Measurements from ENCODE around the gene TRIO. TPM values are rescaled to one million over a fixed set of nuclear protein-coding genes. Genes with fewer than 3 reads are reported as not detected.

Gene TRIO
- polyA plus RNA-seq, 3 donors = 1.7 to 45.8 (median 2.1) TPM

DNA sequence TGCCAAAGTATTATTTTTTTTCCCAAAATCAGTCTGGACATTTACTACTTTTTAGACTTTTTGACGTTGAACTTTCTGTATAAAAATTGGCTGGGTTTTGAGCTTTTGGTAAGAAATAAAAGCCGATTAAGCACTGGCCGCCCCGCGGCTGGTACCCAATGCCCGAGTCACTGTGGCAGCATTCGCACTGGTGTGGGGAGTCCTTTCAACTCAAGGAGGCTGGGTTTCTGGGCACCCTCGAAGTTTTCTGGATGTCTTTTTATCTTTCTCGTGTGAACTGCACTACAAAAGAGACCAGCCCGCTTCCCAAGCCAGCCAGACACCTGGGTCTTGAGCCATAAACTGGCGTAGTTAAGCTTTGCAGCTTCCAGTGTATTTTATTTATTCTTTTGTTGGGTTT lies 366.4 kb downstream of the TRIO start:
- H3K4me2 ChIP-seq (replicated peaks; ENCODE audit: extremely low read depth, low read length, poor library complexity, severe bottlenecking) = no peak overlapping the region
- Mint-ChIP-seq H3K4me3 (no peak overlapping the region), H3K27me3 (ENCODE audit: low read depth in 3 of 3) (peaks cover 0 to under 1% (median 0%) of the 10 kb centered on the region in 3 donors), H3K4me1 (peaks cover 4% of the 10 kb centered on the region), H3K36me3 (peaks cover 36 to 49% of the 10 kb centered on the region in 2 donors), H3K9me3 (no peaks in the 10 kb centered on the region), H3K27ac (no peak overlapping the region)
- no peak overlapping the region for H2AFZ ChIP-seq (ENCODE audit: insufficient read depth, low read depth, low read length, poor library complexity, severe bottlenecking)
- H3K79me2 ChIP-seq (ENCODE audit: insufficient read depth, low read length) = no peaks in the 10 kb centered on the region
- no peaks in the 10 kb centered on the region for H3K4me1 ChIP-seq (ENCODE audit: control insufficient read depth in 1 of 2, insufficient read depth in 2 of 2, low read length in 2 of 2)
- peaks cover 41 to 43% of the 10 kb centered on the region in 2 donors for H3K36me3 ChIP-seq (replicated peaks in 1 of 2; ENCODE audit: control insufficient read depth in 1 of 2, insufficient read depth in 2 of 2, low read length in 2 of 2)
- TF ChIP-seq, protein P1, sequence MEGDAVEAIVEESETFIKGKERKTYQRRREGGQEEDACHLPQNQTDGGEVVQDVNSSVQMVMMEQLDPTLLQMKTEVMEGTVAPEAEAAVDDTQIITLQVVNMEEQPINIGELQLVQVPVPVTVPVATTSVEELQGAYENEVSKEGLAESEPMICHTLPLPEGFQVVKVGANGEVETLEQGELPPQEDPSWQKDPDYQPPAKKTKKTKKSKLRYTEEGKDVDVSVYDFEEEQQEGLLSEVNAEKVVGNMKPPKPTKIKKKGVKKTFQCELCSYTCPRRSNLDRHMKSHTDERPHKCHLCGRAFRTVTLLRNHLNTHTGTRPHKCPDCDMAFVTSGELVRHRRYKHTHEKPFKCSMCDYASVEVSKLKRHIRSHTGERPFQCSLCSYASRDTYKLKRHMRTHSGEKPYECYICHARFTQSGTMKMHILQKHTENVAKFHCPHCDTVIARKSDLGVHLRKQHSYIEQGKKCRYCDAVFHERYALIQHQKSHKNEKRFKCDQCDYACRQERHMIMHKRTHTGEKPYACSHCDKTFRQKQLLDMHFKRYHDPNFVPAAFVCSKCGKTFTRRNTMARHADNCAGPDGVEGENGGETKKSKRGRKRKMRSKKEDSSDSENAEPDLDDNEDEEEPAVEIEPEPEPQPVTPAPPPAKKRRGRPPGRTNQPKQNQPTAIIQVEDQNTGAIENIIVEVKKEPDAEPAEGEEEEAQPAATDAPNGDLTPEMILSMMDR (IDR thresholded peaks at IDR 0.05) = no peak
- 99% methylated on average over 9 of the region's 11 CpGs for WGBS (ENCODE audit: insufficient coverage)
- intact Hi-C loops (cut with micrococcal nuclease) = no loop called here
- no peak overlapping the region for H3K27ac ChIP-seq (ENCODE audit: low read depth in 1 of 2, low read length in 2 of 2)
- H3K9me3 ChIP-seq (replicated peaks in 1 of 2; ENCODE audit: control insufficient read depth in 1 of 2, insufficient read depth in 1 of 2, low read length in 2 of 2) = no peaks in the 10 kb centered on the region
- no peaks in the 10 kb centered on the region for H4K20me1 ChIP-seq (ENCODE audit: insufficient read depth, low read length)
- no peak for DNase-seq
- no peak overlapping the region for H3K4me3 ChIP-seq (replicated peaks in 1 of 3; ENCODE audit: low read depth in 2 of 3, low read length in 3 of 3)
- H3K27me3 ChIP-seq (ENCODE audit: control insufficient read depth in 2 of 2, insufficient read depth in 2 of 2, low read length in 2 of 2) = no peaks in the 10 kb centered on the region
- no peak overlapping the region for H3K9ac ChIP-seq (ENCODE audit: insufficient read depth, low read length, poor library complexity, severe bottlenecking)

DNA sequence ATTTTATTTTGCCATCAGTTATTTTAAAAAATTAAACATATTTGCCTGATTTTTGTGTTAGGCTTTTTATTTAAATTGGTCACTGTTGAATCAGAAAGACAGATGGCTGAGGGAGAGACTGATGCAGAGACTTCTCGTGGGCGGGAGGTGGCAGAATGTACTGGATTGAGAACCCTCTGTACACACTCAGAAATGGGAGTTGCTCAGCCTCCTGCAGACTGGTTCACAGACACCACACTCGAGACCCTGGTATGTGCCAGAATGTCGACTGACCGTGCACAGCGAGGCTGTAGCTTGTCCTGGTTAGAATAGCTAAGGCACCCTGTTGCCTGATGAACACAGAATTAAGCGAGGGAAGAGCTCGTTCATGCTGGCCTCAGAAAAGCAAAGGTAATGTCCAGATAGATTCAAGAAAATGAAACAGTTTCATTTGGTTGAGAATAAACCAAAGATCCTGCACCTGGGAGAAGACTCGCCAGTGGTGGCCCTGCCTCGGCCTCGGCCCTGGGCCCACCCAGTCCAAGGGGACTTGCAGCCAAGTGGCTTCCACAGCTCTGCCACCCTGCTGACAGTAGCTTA lies 367.1 kb downstream of the TRIO start:
- no peak overlapping the region for H3K9ac ChIP-seq (ENCODE audit: insufficient read depth, low read length, poor library complexity, severe bottlenecking)
- H3K4me1 Mint-ChIP-seq = peaks cover 4% of the 10 kb centered on the region

More for the DNA sequence above, 367.1 kb downstream of the TRIO start:
- no peak for DNase-seq
- H3K4me3 Mint-ChIP-seq = no peak overlapping the region
- H3K79me2 ChIP-seq (ENCODE audit: insufficient read depth, low read length) = no peaks in the 10 kb centered on the region
- no peaks in the 10 kb centered on the region for H3K9me3 Mint-ChIP-seq
- no peak overlapping the region for H3K4me3 ChIP-seq (replicated peaks in 1 of 3; ENCODE audit: low read depth in 2 of 3, low read length in 3 of 3)
- no peak overlapping the region for H2AFZ ChIP-seq (ENCODE audit: insufficient read depth, low read depth, low read length, poor library complexity, severe bottlenecking)
- intact Hi-C loops (cut with micrococcal nuclease) = no loop called here
- H4K20me1 ChIP-seq (ENCODE audit: insufficient read depth, low read length) = no peaks in the 10 kb centered on the region
- WGBS (ENCODE audit: insufficient coverage) = 92% methylated on average over 9 of the region's 11 CpGs
- H3K27ac Mint-ChIP-seq = peak overlapping the region in 1 of 7 donors; percentile 3
- no peaks in the 10 kb centered on the region for H3K9me3 ChIP-seq (replicated peaks in 1 of 2; ENCODE audit: control insufficient read depth in 1 of 2, insufficient read depth in 1 of 2, low read length in 2 of 2)
- H3K27me3 ChIP-seq (ENCODE audit: control insufficient read depth in 2 of 2, insufficient read depth in 2 of 2, low read length in 2 of 2) = no peaks in the 10 kb centered on the region
- no peaks in the 10 kb centered on the region for H3K27me3 Mint-ChIP-seq (ENCODE audit: low read depth in 3 of 3)
- no peak overlapping the region for H3K4me2 ChIP-seq (replicated peaks; ENCODE audit: extremely low read depth, low read length, poor library complexity, severe bottlenecking)
- TF ChIP-seq, protein P1 (IDR thresholded peaks at IDR 0.05) = no peak
- H3K36me3 Mint-ChIP-seq = peaks cover 33 to 42% of the 10 kb centered on the region in 2 donors
- no peak overlapping the region for H3K27ac ChIP-seq (ENCODE audit: low read depth in 1 of 2, low read length in 2 of 2)
- H3K36me3 ChIP-seq (replicated peaks in 1 of 2; ENCODE audit: control insufficient read depth in 1 of 2, insufficient read depth in 2 of 2, low read length in 2 of 2) = peaks cover 35 to 36% of the 10 kb centered on the region in 2 donors
- no peaks in the 10 kb centered on the region for H3K4me1 ChIP-seq (ENCODE audit: control insufficient read depth in 1 of 2, insufficient read depth in 2 of 2, low read length in 2 of 2)

Data from CD14-positive monocyte (primary cell).